GM18909 (cell line): ENCODE data around the gene TP53AIP1.
A peak's percentile ranks its signal among the peaks of the same experiment; 100 is the strongest.

ENCODE experiments used
- ATAC-seq: cut with Tn5 transposase; IDR thresholded peaks from one replicate; pipeline ENCODE4 v1.9.1; 2021; ENCODE audit warnings: mild to moderate bottlenecking; ENCODE audit not compliant: unreplicated experiment, poor library complexity

The TP53AIP1 gene, protein sequence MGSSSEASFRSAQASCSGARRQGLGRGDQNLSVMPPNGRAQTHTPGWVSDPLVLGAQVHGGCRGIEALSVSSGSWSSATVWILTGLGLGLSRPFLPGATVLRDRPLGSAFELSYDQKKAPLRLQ

DNA sequence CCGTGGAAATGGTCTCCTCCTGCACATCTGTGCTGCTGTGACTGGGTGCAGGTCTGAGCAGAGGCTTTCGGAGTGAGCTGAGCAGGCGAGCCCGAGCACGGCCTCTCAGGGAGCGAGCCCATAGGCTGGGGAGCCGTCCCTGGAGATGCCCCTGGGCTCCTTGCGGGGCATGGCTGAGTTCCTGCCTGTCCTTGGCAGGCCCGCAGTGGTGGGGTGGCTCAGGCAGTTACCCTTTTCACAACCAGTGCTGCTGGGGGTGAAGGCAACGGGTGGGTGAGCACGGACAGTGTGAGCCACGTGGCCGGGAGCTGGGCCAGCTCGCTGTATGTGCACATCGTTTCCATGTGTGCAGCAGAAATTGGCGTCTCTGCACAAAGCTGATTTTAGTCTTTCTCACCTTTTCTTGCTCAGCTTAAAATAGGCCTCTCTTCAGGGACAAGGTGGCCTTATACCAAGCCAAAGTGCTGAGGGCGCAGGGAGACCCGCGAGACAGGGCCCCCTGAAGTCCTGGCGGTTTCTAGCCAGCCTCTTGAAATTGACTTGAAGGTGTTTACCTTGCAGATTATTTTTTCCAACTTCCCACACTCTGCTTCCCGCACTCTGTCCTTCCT is at the start of gene TP53AIP1:
Gene TP53AIP1 (minus strand): TSS at position 55 of the 611 bp plus-strand sequence. CDS start 5,053 bp downstream, outside the sequence.
- ATAC-seq, result no peak

DNA sequence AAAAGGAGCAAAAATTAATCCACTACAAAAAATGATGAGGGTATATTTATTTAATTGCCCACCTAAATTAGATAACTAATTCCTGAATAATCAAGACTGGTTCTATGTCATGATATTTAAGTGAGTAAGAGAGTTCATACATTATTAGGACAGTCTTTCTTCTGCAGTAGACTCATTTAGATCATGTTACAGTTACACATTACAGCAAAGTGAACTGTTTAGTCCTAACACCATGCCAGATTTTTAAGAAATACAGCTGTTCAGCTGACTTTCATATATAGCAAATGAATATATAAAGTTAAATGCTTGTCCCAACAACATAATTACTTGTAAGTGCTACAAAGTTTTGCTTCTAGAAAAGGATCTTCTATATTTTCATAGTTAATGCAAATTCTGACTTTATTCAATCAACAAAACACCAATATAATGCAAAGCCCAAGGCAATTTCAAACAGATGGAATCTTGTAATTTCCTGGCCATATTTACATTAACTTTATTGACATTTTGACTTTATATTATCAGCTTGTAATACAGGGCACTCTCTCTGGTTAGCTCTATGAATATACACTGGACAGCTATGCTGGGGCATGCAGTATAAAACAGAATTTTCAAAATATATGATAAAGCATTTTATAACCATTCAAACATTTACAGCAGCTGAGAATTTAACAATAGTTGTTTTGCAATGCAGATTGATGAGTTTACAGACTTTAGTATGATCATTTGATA is 45.7 kb upstream of the TP53AIP1 start:
- no peak for ATAC-seq

DNA sequence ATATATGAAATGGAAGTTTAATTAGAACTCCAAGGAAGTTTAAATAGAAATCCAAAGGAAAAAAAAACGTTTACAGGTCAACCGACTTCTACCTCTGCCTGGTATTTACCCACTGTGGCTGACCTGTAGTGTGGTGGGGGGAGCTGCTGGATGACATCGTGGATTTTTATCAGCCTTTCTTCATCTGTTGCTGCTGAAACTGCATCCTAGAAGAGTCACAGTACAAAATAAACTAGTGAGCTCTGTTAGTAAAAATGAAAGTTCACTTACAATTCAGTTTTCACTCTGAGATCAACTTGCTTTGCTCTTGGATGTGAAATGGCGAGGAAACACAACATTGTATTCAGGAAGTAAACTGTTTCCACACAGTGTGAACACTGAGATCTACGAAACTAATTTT is 43.2 kb upstream of the TP53AIP1 start:
- no peak for ATAC-seq

DNA sequence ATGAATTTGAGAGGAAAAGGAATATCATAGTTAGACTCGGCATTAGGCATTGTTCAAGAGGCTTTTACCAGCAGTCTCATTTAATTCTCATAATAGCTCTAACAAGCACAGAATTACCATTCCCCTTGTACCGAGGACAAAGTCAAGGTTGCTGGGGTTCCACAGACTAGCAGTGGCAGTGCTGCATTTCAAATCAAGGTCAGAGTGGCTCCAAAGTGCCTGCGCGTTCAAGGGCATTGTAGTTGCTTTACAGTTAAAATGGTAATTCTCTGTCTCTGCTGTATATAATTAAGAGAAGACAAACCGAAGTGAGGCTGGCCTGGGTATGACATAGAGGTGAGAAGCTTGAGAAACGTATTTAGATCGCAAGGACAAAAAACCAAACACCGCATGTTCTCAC is 40.4 kb upstream of the TP53AIP1 start:
- ATAC-seq, result no peak

DNA sequence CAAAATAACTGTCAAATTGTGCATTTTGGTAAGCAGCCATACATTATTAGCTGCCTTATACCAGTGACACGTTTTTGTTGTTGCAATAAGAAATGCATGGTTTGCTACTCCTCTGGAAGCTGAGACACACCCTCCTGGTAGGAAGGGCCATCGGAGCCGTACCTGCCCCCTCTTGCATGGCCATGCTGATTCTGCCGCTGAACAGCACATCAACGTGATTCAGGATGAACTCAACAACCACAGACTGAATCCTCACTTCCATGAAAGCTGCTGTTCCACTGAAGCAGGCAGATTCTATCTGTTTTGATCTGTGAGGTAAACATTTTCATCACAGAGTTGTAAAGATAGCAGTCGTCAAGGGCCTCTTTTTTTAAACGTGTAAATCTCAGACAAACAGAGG is 38.6 kb upstream of the TP53AIP1 start:
- no peak for ATAC-seq

DNA sequence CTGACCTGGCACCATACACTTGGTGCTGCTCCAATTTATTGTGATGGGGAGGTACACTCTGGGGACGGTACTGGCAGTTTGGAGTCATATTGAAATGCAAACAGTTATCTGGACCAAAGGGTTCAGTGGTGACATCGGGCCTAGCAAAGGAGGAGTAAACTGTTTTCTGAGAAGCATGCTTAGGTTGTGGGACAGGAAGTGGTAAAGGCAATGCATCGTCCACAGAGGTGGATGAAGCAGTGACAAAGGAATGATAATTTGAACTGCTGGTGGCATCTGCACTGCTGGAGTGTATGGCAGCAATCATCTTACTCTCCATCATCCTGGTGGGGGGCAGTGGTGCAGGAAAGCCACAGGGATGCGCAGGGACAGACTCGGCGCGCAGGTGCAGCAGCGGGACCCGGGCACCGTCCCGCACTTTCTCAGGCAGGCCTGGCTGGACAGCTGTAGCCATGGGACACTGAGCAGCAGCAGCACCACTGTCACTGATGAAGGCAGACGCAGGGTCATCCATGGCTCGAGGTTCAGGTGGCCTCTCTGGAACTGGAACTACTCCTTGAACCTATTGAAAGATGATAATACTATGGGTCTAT is 28.0 kb upstream of the TP53AIP1 start:
- ATAC-seq, result no peak

DNA sequence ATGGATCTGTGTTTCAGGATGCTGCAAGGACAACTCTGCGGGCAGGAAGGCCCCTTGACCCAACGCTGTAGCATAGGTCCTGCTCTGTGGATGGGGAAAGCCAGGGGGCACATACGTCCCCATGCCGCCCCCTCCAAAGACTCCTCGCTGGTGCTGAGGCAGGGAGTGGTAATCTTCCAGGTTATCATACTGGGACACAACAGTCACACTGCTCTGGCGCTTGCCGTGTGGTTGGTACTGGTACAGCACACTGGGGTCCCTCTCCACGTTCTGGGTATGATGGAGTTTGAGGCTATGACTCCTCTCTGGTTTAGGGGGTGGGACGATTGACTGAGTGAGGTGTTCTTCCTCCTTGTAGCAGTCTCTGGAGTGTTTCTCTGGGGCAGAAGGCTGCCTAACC is 26.2 kb upstream of the TP53AIP1 start:
- ATAC-seq, result no peak

DNA sequence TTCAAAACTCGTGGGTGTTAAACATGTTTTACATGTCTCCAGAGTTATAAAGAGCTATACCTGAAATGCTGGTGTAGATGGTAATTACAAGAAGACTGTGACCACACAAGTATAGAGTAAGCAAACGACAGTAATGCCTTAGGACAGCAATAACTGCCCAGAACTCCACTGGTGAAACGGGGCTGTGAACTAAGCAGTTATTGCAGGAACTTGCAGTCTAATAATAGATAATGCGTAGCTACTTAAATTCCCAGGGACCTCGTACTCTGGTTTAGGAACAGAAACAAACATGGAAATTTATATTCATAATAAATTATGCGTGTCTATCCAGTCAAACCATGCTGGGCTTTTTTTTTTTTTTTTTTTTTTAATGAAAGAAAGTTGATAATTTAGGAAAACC is 24.9 kb upstream of the TP53AIP1 start:
- ATAC-seq, result no peak

DNA sequence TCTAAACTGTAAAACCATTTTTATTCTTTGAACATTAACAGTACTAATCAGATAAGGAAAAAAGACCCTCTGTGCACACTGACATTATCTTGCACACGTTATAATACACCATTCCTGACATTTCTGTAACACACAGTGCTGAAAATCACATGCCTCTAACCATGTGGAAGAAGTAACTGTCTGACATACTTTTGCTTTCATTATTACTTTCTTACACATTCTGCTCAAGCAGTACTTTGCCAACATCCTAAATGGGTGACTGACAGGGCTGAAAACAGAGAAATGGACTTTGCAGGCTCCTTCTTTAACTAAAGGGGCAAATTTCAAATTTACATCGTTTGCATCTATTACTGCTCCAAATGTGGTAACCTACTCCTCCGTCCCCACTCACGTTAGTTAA is 22.8 kb upstream of the TP53AIP1 start:
- ATAC-seq, result peak; percentile 97

DNA sequence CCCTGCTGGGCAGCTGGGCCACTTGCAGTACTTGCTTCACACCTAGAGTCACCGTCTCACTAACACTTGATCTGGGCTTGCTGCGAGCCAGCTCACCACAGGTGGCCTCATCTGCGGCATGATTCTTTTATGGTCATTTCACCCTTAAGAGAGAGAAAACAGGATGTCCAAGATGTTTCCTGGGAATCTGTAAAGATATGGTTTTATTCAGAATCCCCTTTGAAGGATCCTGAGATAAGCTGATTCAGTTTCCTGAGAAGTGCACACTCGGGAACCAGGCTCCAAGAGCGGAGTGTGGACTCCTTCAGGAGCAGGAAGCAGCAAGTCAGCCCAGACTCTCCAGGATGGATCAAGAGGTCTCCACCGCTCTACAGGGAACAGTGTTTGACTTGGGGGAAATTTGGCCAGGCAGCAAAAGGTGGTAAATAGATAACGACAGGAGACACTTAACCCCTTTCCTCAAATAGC is 21.8 kb upstream of the TP53AIP1 start:
- ATAC-seq, result no peak

DNA sequence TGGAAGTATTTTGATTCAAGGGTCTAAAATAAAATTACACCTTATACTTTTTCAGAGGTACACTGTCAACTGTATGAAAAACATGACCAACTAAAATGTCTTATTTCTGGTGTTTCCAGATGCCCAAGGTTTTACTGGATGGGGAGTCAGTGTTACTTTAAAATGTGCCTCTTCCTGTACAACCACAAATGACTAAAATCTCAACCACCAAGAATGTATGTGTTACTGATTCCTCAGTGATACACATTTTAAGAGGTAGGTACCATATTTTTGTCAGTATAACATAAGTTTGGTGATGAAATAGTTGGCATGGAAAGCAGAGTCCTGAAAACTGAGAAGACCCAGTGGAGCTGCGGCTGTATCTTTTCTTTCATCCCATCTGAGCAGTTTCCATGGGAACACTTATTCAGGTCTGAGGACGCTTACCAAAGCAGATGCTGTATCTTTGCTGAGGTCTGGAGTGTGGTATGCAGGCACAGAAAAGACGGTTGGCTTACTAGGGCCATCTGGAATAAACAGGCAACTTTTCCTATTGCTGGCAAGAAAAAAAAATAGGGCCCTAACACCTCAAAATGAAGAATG is 21.2 kb upstream of the TP53AIP1 start:
- ATAC-seq, result no peak

DNA sequence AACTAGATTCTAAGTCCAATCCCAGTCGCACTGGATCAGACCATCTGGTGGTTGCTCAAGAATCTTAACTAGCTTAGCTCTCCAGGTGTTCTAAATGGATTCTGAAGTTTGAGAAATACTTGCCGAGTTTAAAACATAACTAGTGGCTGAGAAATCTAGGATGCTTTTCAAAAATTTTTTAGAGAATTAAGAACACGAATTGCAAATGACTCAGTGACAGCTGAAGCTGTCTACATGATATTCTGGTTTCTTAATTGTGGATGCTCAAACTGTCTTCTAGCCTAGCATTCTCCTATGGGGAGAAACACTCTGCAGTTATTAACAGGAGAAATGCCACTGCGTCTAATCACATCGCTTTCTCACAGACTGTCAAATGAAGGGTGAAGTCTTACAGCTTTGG is 20.2 kb upstream of the TP53AIP1 start:
- no peak for ATAC-seq

DNA sequence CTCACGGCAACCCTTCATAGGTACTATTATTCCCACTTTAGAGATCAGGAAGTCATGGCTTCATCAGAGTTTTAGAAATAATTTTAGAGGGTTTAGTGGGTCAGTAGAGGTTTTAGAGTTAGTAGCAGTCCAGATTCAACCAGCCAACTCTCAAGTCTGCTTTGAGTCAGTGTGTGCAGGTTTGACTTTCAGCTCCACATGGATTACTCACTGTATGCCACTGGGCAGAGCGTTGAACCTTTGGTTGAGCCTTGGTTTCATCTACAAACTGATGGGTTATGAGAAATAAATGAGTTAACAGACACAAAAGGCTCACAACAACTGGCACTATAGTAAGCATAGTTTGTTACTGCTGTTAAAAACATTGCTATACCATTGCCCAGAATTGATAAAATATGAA is 19.0 kb upstream of the TP53AIP1 start:
- ATAC-seq, result no peak

DNA sequence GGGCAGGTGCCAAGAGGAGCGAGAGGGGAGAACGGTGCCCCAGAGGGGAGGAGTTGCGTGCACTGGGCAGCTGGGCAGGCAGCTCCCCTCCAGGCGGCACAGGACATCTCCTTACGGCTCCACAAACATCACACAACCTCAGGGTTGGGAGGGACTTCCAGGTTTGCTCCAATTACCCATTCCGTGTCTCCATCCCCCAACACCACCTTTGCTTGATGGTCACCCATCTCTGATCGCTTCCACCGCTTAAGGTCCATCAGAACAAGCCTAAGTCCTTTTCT is 14.5 kb upstream of the TP53AIP1 start:
- no peak for ATAC-seq

DNA sequence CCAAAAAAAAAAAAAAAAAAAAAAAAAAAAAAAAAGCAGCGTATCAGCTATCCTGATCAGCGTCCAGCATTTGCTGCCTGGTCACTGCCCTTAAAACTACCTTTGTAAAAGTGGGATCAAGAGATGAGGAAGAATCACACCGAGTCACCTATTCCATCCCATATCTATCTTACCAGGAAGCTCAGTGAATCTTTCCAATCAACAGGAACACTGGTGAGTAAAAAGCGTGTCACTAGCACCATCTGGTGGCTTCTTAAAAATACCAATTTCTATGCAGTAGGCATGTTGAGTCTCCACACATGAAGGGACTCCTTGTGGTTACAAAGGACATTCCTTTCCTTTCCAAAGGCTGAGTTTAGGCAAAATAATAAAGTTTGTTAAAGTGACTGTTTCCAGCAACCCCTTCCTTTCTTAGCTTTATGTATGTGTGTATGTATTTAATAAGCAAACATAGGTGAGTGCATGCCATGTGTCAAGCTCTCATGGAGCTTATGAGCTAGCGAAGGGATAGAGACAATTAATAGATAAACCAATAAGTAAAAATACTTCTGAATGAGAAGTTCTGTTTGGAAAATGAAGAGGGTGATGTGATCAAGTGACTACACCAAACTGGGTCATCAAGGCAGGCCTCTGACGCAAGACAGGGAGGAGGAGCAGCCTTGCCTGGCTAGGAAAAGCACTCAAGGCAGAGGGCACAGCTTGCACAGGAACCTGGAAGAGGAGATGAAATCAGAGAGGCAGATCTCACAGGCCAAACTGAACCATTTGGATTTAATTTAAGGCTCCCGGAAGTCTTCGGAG is 13.9 kb upstream of the TP53AIP1 start:
- ATAC-seq, result no peak

DNA sequence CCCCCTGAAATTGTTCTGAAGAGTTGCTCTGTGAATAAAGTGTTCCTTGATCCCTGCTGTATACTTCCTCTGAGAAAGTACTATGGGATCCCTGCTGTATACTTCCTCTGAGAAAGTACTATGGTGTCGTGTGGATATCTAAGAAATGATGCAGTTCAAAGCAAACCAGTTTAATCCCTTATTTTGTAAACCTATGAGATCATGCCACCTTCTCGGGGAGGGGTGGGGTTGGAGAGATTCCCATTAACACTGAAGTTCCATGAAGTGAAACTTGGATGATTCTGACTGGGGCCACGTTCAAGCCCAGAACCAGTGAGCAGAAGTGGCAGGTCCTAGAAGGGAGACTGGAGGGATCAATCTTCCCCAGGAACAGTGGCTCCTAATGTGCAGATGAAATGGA is 13.0 kb upstream of the TP53AIP1 start:
- ATAC-seq, result no peak

DNA sequence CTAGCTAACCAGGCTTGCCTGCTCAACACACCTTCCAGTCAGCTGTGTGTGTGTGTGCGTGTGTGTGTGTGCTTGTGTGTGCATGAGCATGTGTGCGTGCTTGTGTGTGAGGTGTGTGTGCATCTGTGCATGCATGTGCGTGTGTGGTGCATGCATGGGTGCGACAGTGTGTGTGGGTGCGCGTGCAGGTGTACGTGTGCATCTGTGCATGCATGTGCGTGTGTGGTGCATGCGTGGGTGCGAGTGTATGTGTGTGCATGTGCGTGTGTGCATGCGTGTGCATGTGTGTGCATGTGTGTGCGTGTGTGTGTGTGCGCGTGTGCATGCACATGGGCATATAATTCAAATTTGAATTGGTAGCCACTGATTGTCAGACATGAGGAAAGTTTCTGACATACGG is 10.5 kb upstream of the TP53AIP1 start:
- ATAC-seq, result no peak

DNA sequence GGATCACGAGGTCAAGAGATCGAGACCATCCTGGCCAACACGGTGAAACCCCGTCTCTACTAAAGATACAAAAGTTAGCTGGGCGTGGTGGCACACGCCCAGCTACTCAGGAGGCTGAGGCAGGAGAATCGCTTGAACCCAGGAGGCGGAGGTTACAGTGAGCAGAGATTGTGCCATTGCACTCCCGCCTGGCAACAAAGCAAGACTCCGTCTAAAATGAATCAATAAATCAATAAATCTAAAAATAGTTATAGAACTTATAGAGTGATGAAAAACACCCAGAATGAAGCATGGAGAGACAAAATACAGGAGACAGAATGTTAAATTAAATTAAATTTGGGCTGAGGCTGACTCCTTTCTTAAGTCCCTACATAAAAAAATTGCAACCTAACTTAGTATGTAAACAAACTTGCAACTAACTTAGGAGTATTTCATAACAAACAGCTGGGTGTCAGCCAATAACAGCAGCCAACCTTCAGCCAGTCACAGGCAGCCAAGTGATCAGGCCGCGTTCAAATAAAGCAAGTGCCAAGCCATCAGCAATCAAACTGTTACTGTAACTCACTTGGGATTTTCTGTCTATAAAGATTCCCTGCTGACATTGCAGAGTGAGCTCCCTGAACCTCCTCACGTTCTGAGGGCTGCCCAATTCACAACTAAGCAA is 7.3 kb upstream of the TP53AIP1 start:
- ATAC-seq, result no peak

DNA sequence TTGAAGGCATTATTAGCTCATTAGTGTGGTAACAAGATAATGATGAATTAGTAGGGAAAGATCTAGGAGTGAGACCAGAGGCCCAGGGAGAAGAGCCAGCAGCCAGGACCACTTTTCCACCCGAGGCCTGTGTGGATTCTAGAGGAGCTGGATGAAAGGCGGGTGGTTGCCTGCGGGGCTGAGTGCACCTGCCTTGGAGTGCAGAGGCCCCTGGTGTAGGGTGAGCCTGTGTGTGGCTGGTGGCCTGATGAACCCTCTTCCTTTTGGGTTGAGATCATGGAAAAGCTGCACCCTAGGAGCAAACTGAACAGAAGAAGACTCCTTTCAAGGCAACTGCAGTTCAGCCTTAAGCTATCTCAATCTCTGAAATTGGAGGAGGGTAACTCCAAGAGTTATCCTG is 5.9 kb upstream of the TP53AIP1 start:
- ATAC-seq, result no peak

DNA sequence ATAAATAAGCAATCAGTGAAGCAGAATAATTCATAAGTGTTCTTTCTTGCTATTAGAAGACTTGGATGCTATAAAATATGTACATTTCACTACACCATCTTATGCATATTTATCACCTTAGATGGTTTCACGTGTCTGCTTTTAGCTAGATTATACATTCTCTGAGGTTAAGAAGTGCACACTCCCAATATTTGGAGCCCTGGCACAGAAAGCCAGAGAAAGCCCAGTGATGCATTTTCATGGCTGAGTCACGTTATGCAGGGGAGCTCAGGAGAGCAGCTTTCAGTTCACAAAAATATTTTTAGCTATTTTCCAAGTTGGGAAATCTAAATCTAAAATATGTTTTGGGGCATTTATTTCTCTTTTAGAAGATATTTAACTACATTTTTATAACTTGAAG is 5.1 kb upstream of the TP53AIP1 start:
- ATAC-seq, result no peak
